BLaER1 treated with 17β-estradiol and CSF1 and Interleukin-3, amounts not matched to agents 10 nM and 100 nM (cell line): ENCODE results near the gene ADIPOQ.
A peak's percentile ranks its signal among the peaks of the same experiment; 100 is the strongest.
"Not testable (repeated sequence)": the region's sequence is repeated elsewhere in the genome, so short reads cannot be mapped to it uniquely, and the experiment has no call there.

Experiments used
- H3K27ac ChIP-seq, 11 experiments: shearing (Covaris generic); formaldehyde crosslinking; 2 replicates each; pipeline ENCODE4 v1.8.1; 2022
- H3K27me3 ChIP-seq, 11 experiments: shearing (Covaris generic); formaldehyde crosslinking; 2 replicates each; pipeline ENCODE4 v1.8.1; 2022
- H3K36me3 ChIP-seq, 11 experiments: shearing (Covaris generic); formaldehyde crosslinking; 2 replicates each; pipeline ENCODE4 v1.8.1; 2022
- H3K4me1 ChIP-seq, 10 experiments: shearing (Covaris generic); formaldehyde crosslinking; 2 replicates each; pipeline ENCODE4 v1.8.1; 2022
- H3K4me2 ChIP-seq, 11 experiments: shearing (Covaris generic); formaldehyde crosslinking; 2 replicates each; pipeline ENCODE4 v1.8.1; 2022
- H3K4me3 ChIP-seq, 10 experiments: shearing (Covaris generic); formaldehyde crosslinking; 2 replicates each; pipeline ENCODE4 v1.8.1; 2022
- H3K9ac ChIP-seq, 11 experiments: shearing (Covaris generic); formaldehyde crosslinking; 2 replicates each; pipeline ENCODE4 v1.8.1; 2022
- H3K9me3 ChIP-seq, 11 experiments: shearing (Covaris generic); formaldehyde crosslinking; replicated peaks in 1 of 11; 2 replicates each; pipeline ENCODE4 v1.8.1; 2022
- H4K20me1 ChIP-seq, 11 experiments: shearing (Covaris generic); formaldehyde crosslinking; 2 replicates each; pipeline ENCODE4 v1.8.1; 2022
- Cebpa-rat ChIP-seq, 11 experiments: shearing (Covaris generic); IDR thresholded peaks; 2 replicates each; pipeline ENCODE4 v1.8.1; 2022

The ADIPOQ gene

GRCh38 chr3:186842426-186843038, at the start of gene ADIPOQ:
Gene ADIPOQ (plus strand): TSS chr3:186842710. CDS start chr3:186853059, 10,349 bp downstream.
- TF ChIP-seq Cebpa-rat (IDR thresholded peaks at IDR 0.05), result no peak

GRCh38 chr3:186798239-186798874, 44.2 kb upstream of the ADIPOQ start:
- Histone ChIP-seq H3K36me3 (peaks cover 15 to 100% (median 97%) of the 10 kb centered on the region in 11 experiments), H3K9me3 (no peaks in the 10 kb centered on the region), H3K27me3 (no peaks in the 10 kb centered on the region), H3K4me2 (peak overlapping the region in 8 of 11 experiments; percentile 27 to 72 (median 55); a peak in 13 of 22 replicates), H3K4me1 (peaks cover 0 to 53% (median 28%) of the 10 kb centered on the region in 10 experiments; a peak in 15 of 20 replicates), H3K4me3 (no peak overlapping the region), H3K27ac (peak overlapping the region in 1 of 11 experiments; percentile 41; a peak in 5 of 22 replicates), H4K20me1 (peaks cover 0 to 3% (median 0%) of the 10 kb centered on the region in 11 experiments; a peak in 1 of 22 replicates), H3K9ac (peak overlapping the region in 2 of 11 experiments; percentile 25 to 32; a peak in 4 of 22 replicates)
- TF ChIP-seq Cebpa-rat (IDR thresholded peaks at IDR 0.05), result no peak

More at GRCh38 chr3:186842426-186843038, at the start of gene ADIPOQ:
- H3K4me2 ChIP-seq, result peak within 1 kb of the TSS in 10 of 11 experiments; percentile 19 to 82 (median 80); a peak in 18 of 22 replicates
- peaks cover 29 to 79% (median 61%) of the 10 kb centered on the region in 10 experiments for H3K4me1 ChIP-seq
- no peak within 1 kb of the TSS for H3K4me3 ChIP-seq
- H3K36me3 ChIP-seq, result no peaks in the 10 kb centered on the region
- H3K27me3 ChIP-seq, result no peaks in the 10 kb centered on the region
- H3K27ac ChIP-seq, result peak within 1 kb of the TSS in 8 of 11 experiments; percentile 85 to 98 (median 94); a peak in 17 of 22 replicates
- H4K20me1 ChIP-seq, result no peaks in the 10 kb centered on the region
- peak within 1 kb of the TSS in 7 of 11 experiments; percentile 73 to 88 (median 79); a peak in 12 of 22 replicates for H3K9ac ChIP-seq
- no peaks in the 10 kb centered on the region for H3K9me3 ChIP-seq

GRCh38 chr3:186800285-186800684, 42.2 kb upstream of the ADIPOQ start:
- H3K9ac ChIP-seq, result no peak overlapping the region; a peak in 1 of 22 replicates
- no peak overlapping the region for H3K4me3 ChIP-seq
- peaks cover 9 to 62% (median 35%) of the 10 kb centered on the region in 10 experiments for H3K4me1 ChIP-seq
- H3K27me3 ChIP-seq, result no peaks in the 10 kb centered on the region
- H3K4me2 ChIP-seq, result peak overlapping the region in 7 of 11 experiments; percentile 19 to 73 (median 48); a peak in 13 of 22 replicates
- H3K9me3 ChIP-seq, result no peaks in the 10 kb centered on the region
- H3K36me3 ChIP-seq, result peaks cover 9 to 99% (median 93%) of the 10 kb centered on the region in 11 experiments
- no peak for TF ChIP-seq Cebpa-rat (IDR thresholded peaks at IDR 0.05)
- H3K27ac ChIP-seq, result peak overlapping the region in 1 of 11 experiments; percentile 6; a peak in 2 of 22 replicates
- no peaks in the 10 kb centered on the region; a peak in 1 of 22 replicates for H4K20me1 ChIP-seq

- Histone ChIP-seq H4K20me1 (no peaks in the 10 kb centered on the region), H3K4me1 (peaks cover 26 to 77% (median 51%) of the 10 kb centered on the region in 10 experiments), H3K36me3 (peaks cover 0 to 75% (median 70%) of the 10 kb centered on the region in 11 experiments; a peak in 21 of 22 replicates), H3K9me3 (no peaks in the 10 kb centered on the region), H3K4me3 (no peak overlapping the region), H3K9ac (no peak overlapping the region; a peak in 2 of 22 replicates), H3K27me3 (no peaks in the 10 kb centered on the region), H3K27ac (no peak overlapping the region), H3K4me2 (no peak overlapping the region)
- TF ChIP-seq Cebpa-rat (IDR thresholded peaks at IDR 0.05), result no peak
These were observed 39.8 kb upstream of the ADIPOQ start for GRCh38 chr3:186802701-186803100.

DNA sequence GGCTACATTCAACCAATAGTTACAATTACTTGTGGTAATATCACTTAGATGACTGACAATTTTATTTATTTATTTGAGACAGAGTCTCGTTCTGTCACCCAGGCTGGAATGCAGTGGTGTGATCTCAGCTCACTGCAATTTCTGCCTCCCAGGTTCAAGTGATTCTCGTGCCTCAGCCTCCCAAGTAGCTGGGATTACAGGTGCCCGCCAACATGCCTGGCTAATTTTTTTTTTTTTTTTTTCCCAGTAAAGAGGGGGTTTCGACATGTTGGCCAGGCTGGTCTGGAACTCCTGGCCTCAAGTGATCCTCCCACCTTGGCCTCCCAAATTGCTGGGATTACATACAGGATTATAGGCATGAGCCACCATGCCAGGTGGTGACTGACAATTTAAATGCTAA, 39.1 kb upstream of the ADIPOQ start:
- not testable (repeated sequence) for H3K27me3 ChIP-seq, H3K9me3 ChIP-seq, H3K27ac ChIP-seq, H4K20me1 ChIP-seq, H3K4me3 ChIP-seq, H3K4me2 ChIP-seq
- Histone ChIP-seq H3K4me1 (peaks cover 28 to 71% (median 46%) of the 10 kb centered on the region in 10 experiments), H3K36me3 (peaks cover 0 to 67% (median 62%) of the 10 kb centered on the region in 11 experiments; a peak in 21 of 22 replicates), H3K9ac (peak overlapping the region in 1 of 11 experiments; percentile 7; a peak in 2 of 22 replicates)

DNA sequence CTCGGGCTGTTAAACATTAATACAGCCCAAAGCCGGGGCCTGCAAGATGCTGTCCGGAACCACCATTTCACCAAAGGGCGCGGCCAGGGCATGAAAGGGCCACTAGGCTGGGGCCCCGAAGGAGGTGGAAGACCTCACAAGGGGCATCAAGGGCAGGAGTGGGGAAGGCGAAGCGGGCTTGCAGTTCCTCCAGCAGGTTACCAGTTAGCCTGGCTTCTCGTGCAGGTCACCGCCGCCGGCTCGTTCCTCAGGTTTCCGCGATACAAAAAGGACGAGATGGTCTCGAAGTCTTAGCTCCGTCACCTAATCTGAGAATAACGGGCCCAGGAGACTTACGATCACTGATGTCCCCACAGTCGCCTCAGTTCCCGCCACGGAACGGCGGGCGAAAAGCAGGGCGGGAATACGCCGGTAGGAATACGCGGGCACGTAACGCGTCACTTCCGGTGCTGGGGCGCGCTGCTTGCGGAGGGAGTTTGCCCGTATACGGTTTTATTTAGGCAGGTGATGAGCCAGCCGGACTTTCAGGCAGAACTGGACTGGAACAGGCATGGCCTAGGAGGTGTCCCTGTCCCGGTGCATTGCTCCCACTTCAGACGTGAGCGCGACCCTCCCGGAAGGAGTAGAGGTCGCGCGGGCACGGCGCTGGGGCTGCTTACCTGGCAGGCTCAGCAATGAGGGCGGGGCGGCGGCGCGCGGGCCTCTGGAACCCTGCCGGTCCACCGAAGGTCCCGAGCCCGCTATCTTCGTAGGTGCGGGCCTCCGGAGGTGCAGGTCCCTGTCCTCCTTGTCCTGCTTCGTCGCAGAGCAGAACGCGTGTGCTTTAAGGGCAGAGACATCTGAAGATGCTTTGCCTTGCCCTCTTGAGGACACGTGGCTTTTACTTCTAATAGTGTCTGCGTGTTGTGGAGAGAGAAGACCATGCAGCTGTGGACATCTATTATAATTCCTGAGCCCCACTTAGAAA, 36.1 kb upstream of the ADIPOQ start, which contains the start of gene RFC4:
RFC4 (minus strand) TSS at position 394 of the 967 bp plus-strand sequence. CDS start 1,769 bp downstream, outside the sequence.
- no peak for TF ChIP-seq Cebpa-rat (IDR thresholded peaks at IDR 0.05)
- no peaks in the 10 kb centered on the region for H4K20me1 ChIP-seq
- H3K27me3 ChIP-seq, result no peaks in the 10 kb centered on the region
- H3K4me1 ChIP-seq, result peaks cover 27 to 44% (median 29%) of the 10 kb centered on the region in 10 experiments
- peak within 1 kb of the TSS; percentile 79 to 92 (median 90) for H3K9ac ChIP-seq
- H3K4me3 ChIP-seq, result peak within 1 kb of the TSS; percentile 72 to 88 (median 84)
- peak within 1 kb of the TSS; percentile 44 to 91 (median 87); a peak in 21 of 22 replicates for H3K27ac ChIP-seq
- no peaks in the 10 kb centered on the region for H3K9me3 ChIP-seq
- H3K36me3 ChIP-seq, result peaks cover 0 to 38% (median 34%) of the 10 kb centered on the region in 11 experiments; a peak in 21 of 22 replicates
- H3K4me2 ChIP-seq, result peak within 1 kb of the TSS; percentile 82 to 95 (median 88)

- Histone ChIP-seq H3K27me3 (no peaks in the 10 kb centered on the region), H3K9ac (peak overlapping the region in 10 of 11 experiments; percentile 82 to 92 (median 90); a peak in 18 of 22 replicates), H3K4me1 (peaks cover 25 to 39% (median 28%) of the 10 kb centered on the region in 10 experiments), H3K9me3 (no peaks in the 10 kb centered on the region), H4K20me1 (no peaks in the 10 kb centered on the region), H3K27ac (peak overlapping the region in 8 of 11 experiments; percentile 82 to 91 (median 89); a peak in 17 of 22 replicates), H3K36me3 (peaks cover 0 to 29% (median 26%) of the 10 kb centered on the region in 11 experiments; a peak in 21 of 22 replicates), H3K4me3 (peak overlapping the region; percentile 72 to 88 (median 84)), H3K4me2 (peak overlapping the region; percentile 82 to 95 (median 88))
- TF ChIP-seq Cebpa-rat (IDR thresholded peaks at IDR 0.05), result no peak
These were observed 35.3 kb upstream of the ADIPOQ start for GRCh38 chr3:186807231-186807630.

DNA sequence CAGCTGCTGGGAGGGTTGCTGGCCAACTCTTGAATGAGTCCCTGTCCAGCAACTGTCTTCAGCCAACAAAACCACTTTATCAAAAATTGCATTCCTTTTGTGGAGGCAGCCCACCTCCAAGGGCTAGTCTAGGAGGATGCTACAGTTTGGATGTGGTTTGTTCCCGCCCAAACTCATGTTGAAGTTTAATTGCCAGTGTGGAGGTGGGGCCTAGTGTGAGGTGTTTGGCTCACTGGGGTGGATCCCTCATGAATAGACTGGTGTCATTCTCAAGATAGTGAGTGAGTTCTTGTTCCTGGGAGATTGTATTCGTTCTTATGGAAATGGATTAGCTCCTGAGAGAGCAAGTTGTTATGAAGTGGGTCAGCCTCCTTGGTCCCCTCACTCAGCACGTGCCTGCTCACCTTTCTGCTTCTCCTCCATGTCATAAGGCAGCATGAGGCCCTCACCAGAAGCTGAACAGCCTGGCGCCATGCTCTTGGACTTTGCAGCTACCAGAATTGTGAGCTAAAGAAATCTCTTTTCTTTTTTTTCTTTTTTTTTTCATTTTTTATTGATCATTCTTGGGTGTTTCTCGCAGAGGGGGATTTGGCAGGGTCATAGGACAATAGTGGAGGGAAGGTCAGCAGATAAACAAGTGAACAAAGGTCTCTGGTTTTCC, 32.0 kb upstream of the ADIPOQ start:
- Histone ChIP-seq H4K20me1 (no peaks in the 10 kb centered on the region), H3K9me3 (no peaks in the 10 kb centered on the region), H3K27ac (no peak overlapping the region), H3K4me3 (no peak overlapping the region), H3K36me3 (no peaks in the 10 kb centered on the region), H3K4me1 (peaks cover 17 to 33% (median 27%) of the 10 kb centered on the region in 10 experiments), H3K9ac (no peak overlapping the region), H3K4me2 (no peak overlapping the region), H3K27me3 (no peaks in the 10 kb centered on the region)
- no peak for TF ChIP-seq Cebpa-rat (IDR thresholded peaks at IDR 0.05)

DNA sequence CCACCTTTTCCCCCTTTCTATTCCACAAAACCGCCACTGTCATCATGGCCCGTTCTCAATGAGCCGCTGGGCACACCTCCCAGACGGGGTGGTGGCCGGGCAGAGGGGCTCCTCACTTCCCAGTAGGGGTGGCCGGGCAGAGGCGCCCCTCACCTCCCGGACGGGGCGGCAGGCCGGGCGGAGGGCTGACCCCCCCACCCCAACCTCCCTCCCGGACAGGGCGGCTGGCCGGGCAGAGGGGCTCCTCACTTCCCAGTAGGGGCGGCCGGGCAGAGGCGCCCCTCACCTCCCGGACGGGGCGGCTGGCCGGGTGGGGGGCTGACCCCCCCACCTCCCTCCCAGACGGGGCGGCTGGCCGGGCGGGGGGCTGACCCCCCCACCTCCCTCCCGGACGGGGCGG, 31.2 kb upstream of the ADIPOQ start:
- not testable (repeated sequence) for H3K4me3 ChIP-seq, H3K9ac ChIP-seq, H3K4me2 ChIP-seq, H3K27ac ChIP-seq, H3K36me3 ChIP-seq, H4K20me1 ChIP-seq, H3K9me3 ChIP-seq, H3K27me3 ChIP-seq
- peaks cover 13 to 38% (median 32%) of the 10 kb centered on the region in 10 experiments for H3K4me1 ChIP-seq
